Type B pancreatic cell (in vitro differentiated cells): ENCODE results near the gene MLLT1. TPM values are rescaled to one million over a fixed set of nuclear protein-coding genes. Genes with fewer than 3 reads are reported as not detected.

ENCODE experiments used
- DNase-seq: peaks from one replicate; pipeline ENCODE4 v3.0.0; 2021; ENCODE audit warnings: mixed read lengths; ENCODE audit not compliant: unreplicated experiment; ENCODE audit errors: extremely low spot score
- H3K27ac Mint-ChIP-seq: 2 replicates; pipeline ENCODE4 v1.8.0; 2021; ENCODE audit warnings: mild to moderate bottlenecking, mixed read lengths
- H3K27me3 Mint-ChIP-seq: 2 replicates; pipeline ENCODE4 v1.8.0; 2021; ENCODE audit warnings: mixed read lengths
- H3K36me3 Mint-ChIP-seq: 2 replicates; pipeline ENCODE4 v1.8.0; 2021; ENCODE audit warnings: mixed read lengths
- H3K4me1 Mint-ChIP-seq: one replicate; pipeline ENCODE4 v1.8.0; 2021; ENCODE audit warnings: mixed read lengths; ENCODE audit not compliant: unreplicated experiment
- H3K4me3 Mint-ChIP-seq: 2 replicates; pipeline ENCODE4 v1.8.0; 2021; ENCODE audit warnings: mild to moderate bottlenecking, mixed read lengths
- H3K9me3 Mint-ChIP-seq: 2 replicates; pipeline ENCODE4 v1.8.0; 2021; ENCODE audit warnings: mixed read lengths
- CTCF ChIP-seq: fragments of 200-600 bp; sonication (generic); conservative IDR thresholded peaks from 2 replicates; pipeline ENCODE4 v1.5.0; 2021; ENCODE audit warnings: antibody characterized with exemption, mild to moderate bottlenecking
- total RNA-seq: library from RNA; stranded (reverse); gene quantifications from 2 replicates; pipeline ENCODE4 v1.2.1, GENCODE V29; 2021; ENCODE audit warnings: low replicate concordance

MLLT1 gene
- total RNA-seq, 1 donor from 2014 or later: 106 TPM

DNA sequence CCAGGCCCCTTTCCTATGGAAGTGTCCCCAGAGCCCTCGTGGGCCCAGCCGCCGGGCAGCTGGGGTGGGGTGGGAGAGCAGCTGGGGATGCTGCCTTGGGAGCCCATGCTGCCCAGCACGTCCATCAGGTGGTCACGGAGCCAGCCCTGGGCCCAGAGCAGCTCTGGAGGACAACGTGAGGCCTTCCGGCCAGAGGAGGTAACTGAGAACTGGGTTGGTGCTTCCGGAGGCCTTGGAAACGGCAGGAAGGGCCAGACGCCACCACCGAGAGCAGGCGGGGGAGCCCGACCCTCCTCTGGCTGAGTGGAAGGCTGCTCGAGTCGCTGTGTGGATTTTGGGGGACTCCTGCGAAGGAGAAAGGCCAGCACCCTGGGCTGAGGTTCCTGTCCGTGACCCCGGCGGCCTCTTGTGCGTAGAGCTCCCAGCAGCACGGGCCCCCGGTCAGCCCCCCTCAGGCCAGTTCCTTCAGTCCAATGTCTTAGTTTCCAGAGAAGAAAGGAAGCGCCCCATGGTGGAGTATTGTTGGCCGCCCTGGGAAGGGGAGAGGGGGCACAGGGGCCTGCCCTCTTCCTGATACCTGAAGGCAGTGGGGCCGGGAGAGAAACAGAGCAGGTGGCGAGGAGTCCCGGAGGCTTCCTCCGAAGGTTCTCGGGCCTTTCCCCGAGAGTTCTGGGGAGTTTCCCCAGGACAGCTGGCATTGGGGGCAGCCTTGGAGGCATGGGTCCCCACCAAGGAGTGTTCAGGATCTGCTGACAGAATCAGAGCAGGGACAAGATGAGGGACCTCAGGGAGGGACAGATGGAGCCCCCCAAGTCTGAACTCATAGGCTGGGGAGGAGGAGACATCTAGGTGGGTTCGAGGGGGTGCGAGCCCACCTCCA lies 68.8 kb downstream of the MLLT1 start:
- TF ChIP-seq CTCF: no peak
- no peak for DNase-seq
- Mint-ChIP-seq H3K27ac (no peak overlapping the region), H3K36me3 (peaks cover 3% of the 10 kb centered on the region), H3K9me3 (no peaks in the 10 kb centered on the region), H3K4me1 (peaks cover 10% of the 10 kb centered on the region), H3K27me3 (no peaks in the 10 kb centered on the region), H3K4me3 (no peak overlapping the region)

- Mint-ChIP-seq H3K27me3 (no peaks in the 10 kb centered on the region), H3K27ac (no peak overlapping the region), H3K4me3 (no peak overlapping the region), H3K36me3 (peaks cover 3% of the 10 kb centered on the region), H3K9me3 (no peaks in the 10 kb centered on the region), H3K4me1 (peaks cover 10% of the 10 kb centered on the region)
- DNase-seq: no peak
- no peak for TF ChIP-seq CTCF
Measured at GRCh38 chr19:6210091-6210490, 69.7 kb downstream of the MLLT1 start.

- H3K4me3 Mint-ChIP-seq: no peak overlapping the region
- no peak for DNase-seq
- no peaks in the 10 kb centered on the region for H3K27me3 Mint-ChIP-seq
- TF ChIP-seq CTCF: no peak
- H3K4me1 Mint-ChIP-seq: peaks cover 10% of the 10 kb centered on the region
- H3K36me3 Mint-ChIP-seq: peaks cover 3% of the 10 kb centered on the region
- no peak overlapping the region for H3K27ac Mint-ChIP-seq
- no peaks in the 10 kb centered on the region for H3K9me3 Mint-ChIP-seq
Measured at GRCh38 chr19:6209680-6210079, 70.1 kb downstream of the MLLT1 start.

- DNase-seq: no peak
- no peak for TF ChIP-seq CTCF
- H3K27me3 Mint-ChIP-seq: no peaks in the 10 kb centered on the region
- peaks cover 10% of the 10 kb centered on the region for H3K4me1 Mint-ChIP-seq
- no peak overlapping the region for H3K27ac Mint-ChIP-seq
- no peak overlapping the region for H3K4me3 Mint-ChIP-seq
- peaks cover 3% of the 10 kb centered on the region for H3K36me3 Mint-ChIP-seq
- H3K9me3 Mint-ChIP-seq: no peaks in the 10 kb centered on the region
Measured at GRCh38 chr19:6209233-6209632, 70.5 kb downstream of the MLLT1 start.

- H3K9me3 Mint-ChIP-seq: no peaks in the 10 kb centered on the region
- DNase-seq: no peak
Measured at GRCh38 chr19:6204866-6205723, 74.7 kb downstream of the MLLT1 start.

More at GRCh38 chr19:6204866-6205723, 74.7 kb downstream of the MLLT1 start:
- no peak overlapping the region for H3K27ac Mint-ChIP-seq
- no peaks in the 10 kb centered on the region for H3K27me3 Mint-ChIP-seq
- no peak for TF ChIP-seq CTCF
- no peak overlapping the region for H3K4me3 Mint-ChIP-seq
- no peaks in the 10 kb centered on the region for H3K36me3 Mint-ChIP-seq
- H3K4me1 Mint-ChIP-seq: peaks cover 6% of the 10 kb centered on the region
